ENCODE measurements around the gene PA2G4. TPM values are rescaled to one million over a fixed set of nuclear protein-coding genes. Genes with fewer than 3 reads are reported as not detected.
"Not testable (repeated sequence)": the region's sequence is repeated elsewhere in the genome, so short reads cannot be mapped to it uniquely, and the experiment has no call there.

The PA2G4 gene
- total RNA-seq, 1 experiment from 2014 or later: 349 TPM

DNA sequence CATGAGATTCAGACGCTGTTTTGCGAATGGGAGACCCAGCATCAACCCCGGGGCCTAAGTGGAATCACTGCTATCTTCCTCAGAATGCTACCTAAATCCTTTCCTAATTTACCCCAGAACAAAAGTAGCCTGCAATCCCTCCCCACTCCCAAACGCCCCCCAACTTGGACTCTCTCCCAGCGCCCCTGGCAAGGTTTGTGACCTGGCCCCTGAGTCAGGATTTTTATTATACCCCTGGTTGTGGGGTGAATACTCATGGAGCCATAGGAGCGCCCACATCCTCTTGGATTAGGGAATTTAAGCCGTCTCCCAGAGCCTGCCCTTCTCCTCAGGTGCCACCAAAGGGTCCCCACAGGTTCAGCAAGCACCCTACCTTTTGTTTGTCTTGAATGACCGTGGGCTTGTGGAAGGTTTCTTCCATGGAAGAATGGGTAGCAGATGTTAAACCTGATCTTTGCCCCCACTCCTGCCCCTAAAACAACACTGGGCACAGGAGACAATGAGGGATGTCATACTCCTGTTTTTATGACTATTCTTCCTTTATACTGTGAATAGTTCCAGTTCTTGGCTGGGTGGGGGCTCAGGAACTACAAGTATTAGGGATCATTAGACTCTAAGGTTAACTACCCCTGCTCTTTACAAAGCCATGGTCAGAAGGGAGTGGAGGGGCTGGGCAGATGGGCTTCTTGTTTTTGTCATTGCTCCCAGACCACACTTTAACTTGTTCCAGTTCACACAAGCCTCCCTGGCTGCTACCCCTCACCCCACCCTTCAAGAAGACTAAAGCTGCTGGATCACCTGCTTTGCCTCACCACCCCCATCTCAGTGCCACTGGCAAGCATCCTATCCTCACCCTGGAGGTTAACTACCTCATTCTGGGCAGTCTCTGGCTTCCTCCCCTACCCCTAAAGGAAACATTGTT is 48.7 kb downstream of the PA2G4 start:
- DNase-seq (ENCODE audit: low spot score): no peak

DNA sequence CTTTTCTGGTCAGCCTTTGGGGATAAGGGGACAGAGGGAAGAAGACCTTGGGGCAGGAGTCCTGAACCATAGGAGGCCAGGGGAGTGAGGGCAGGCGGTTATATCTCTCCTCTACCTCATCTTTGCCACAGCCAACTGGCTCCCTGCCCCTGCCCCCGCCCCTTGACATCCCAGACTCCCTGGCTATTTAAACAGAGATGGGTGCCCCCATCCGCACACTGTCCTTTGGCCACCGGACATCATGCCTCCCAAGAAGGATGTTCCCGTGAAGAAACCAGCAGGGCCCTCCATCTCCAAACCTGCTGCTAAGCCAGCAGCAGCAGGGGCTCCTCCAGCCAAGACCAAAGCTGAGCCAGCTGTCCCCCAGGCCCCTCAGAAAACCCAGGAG is 49.3 kb downstream of the PA2G4 start:
- DNase-seq (ENCODE audit: low spot score): no peak

DNA sequence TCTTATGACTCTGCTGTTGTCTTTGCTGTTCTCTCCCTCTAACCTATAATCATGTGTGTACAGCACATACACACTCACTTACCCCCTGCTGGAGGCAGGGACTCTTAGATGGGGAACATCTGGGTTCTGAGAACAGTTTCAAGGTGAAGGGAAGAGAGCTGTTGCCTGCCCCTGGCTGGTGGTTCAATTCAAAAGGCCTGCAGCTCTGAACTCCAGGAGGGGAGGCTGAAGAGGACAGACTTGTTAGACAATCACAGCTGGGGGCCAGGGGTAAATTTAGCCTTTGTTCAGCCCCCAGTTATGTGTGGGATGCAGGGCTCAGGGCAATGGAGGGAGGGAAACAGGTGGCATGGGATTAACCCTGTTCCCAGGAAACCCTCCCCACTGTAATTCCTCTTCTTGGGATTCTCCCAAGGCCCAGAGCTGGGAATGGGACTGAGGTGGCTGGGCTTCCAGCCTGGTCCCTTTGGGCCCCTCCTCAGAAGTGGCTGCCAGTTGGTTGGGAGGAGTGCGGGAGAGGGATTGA is 50.0 kb downstream of the PA2G4 start:
- no peak for DNase-seq (ENCODE audit: low spot score)

DNA sequence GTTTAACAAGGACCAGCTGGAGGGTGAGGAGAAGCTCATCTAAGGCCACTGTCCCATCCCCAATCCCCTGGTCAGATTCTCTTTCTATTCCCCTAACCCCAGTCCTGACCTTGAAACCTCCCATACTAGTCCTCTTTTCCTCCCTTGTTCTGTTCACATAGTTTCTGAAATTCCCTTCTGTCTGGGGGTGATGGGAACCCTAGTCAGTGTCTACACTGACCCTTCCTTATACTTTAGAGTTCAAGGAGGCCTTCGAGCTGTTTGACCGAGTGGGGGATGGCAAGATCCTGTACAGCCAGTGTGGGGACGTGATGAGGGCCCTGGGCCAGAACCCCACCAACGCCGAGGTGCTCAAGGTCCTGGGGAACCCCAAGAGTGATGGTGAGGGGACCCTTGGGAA is 50.5 kb downstream of the PA2G4 start:
- no peak for DNase-seq (ENCODE audit: low spot score)

DNA sequence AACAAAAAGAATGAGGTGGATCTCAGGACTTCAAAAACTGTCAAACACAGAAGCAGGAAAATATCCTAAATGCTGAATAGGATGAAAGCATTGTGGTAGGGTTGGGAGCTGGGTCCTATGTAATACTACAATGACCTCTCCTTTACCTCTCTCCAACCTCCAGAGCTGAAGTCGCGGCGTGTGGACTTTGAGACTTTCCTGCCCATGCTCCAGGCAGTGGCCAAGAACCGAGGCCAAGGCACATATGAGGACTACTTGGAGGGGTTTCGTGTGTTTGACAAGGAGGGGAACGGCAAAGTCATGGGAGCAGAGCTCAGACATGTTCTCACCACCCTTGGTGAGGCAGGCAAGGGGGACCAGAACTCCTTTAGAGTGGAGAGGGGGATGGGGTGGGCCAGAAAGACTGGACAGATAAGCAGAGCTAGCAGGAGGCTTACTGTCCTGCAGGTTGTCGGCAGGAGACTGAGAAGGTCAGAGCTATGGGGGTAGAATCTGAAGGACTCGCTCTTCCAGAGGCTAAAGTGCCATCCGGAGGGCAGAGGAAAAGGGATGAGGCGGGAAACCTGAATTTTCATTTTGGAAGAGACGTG is 51.0 kb downstream of the PA2G4 start:
- DNase-seq (ENCODE audit: low spot score): no peak

DNA sequence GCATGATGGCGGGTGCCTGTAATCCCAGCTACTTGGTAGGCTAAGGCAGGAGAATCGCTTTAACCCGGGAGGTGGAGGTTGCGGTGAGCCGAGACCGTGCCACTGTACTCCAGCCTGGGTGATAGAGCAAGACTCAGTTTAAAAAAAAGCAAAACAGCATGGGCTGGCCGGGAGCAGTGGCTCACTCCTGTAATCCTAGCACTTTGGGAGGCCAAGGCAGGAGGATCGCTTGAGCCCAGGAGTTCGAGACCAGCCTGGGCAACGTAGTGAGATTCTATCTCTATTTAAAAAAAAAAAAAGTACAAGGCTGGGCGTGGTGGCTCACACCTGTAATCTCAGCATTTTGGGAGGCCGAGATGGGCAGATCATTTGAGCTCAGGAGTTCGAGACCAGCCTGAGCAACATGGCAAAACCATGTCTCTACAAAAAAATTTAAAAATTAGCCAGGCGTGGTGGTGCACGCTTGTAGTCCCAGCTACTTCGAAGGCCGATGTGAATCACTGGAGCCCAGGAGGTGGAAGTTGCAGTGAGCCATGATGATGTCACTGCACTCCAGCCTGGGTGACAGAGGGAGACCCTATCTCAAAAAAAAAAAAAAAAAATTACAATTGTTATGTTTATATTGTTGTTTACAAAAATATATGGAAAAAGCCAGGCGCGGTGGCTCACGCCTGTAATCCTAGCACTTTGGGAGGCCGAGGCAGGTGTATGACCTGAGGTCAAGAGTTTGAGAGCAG is 52.3 kb downstream of the PA2G4 start:
- not testable (repeated sequence) for DNase-seq (ENCODE audit: low spot score)

DNA sequence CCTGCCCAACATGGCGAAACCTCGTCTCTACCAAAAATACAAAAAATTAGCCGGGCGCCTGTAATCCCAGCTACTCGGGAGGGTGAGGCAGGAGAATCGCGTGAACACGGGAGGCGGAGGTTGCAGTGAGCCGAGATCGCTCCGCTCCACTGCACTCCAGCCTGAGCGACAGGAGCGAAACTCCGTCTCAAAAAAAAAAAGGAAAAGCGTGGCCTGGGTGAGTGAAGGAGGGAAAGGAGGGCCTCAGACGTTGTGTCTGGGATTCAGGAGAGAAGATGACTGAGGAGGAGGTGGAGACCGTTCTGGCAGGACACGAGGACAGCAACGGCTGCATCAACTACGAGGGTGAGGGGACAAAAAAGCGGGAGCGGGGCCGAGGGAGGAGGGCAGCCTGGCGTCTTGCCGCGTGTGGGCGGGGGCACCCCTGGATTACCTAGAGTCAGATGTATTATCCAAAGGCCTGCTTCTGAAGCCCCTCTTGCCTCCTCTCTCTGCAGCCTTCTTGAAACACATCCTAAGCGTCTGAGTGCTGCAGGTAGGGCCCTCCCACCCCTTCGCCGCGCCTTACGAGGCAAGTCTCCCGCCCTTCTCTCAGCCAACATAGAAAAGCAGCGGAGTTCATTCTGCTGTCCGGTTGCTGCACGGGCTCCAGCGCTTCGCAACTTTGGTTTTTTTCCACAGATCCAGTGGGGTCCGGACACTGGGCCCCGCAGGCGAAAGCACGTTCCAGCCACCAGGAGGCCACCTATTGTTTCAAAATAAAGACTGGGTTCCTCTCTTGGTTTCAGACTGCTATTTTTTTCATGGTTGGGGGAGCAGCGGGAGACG is 53.1 kb downstream of the PA2G4 start:
- DNase-seq (ENCODE audit: low spot score): no peak

DNA sequence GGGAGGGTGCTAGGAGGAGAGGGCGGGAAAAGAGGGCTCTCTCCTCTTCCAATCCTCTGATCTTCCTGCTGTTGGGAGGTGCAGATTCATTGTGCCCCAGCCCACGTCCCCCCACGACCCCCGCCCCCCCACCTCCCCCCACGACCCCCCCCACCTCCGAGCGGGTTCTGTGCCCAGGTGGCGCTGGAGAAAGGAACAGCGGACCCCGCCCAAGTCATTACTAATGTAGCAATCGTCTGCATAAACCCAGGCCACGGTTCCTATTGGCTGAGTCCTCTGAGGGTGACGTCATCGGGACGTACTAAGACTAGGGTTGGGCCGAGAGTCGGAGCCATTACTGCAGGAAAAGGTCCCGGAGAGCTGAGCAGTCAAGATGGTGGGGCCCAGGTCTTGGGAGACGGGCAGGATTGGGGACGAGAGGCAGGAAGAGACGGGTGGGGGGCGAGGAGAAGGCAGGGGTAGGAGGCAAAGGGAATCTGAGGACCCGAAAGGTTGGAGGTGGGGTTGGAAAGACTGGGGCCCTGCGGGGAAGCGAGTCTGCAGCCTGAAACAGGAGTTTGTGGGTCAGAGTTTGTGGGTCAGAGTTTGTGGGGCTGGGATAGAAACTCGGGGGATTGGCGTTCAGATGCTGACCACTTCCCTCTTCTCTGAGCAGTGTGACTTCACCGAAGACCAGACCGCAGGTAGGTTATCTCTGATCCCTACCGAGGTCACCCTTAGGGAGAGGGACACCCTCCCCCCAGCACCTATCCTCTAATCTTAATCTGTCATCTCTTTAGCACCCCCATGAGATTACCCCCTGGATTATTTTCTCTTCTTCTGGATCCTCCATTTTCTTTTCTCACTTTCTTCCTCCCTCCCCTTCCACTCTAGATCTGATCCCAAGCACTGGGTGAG is 53.9 kb downstream of the PA2G4 start, which contains the start of gene MYL6:
TSS of gene MYL6 (plus strand) at position 331 of the 897 bp plus-strand sequence. CDS start at position 374, 43 bp downstream.
- DNase-seq (ENCODE audit: low spot score): peak; percentile 98

DNA sequence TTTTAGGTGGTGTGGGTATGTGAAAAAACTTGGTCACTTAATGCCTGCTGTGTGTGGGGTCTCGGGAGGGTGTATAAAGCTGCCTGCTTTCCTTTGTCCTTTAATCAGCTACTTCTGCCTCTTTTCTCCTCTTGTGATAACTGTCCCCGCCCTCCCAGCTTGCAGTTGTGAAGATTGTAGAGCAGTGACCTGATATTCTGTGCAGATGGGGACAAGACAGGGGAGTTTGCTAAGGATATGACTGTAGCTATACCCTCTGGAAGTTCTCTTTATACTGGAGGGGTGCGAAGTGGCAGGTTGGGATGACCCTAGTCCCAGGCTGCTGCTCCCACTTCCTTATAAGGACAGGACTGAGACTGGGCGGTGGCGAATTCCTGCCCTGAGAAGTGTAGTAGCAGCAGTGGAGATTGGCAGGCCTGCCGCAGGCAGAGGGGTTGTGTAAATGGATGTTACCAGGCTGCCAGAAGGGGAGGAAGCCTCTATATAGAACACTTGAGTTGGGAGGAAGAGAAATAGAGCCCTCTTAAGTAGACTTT is 54.6 kb downstream of the PA2G4 start:
- DNase-seq (ENCODE audit: low spot score): peak; percentile 76

DNA sequence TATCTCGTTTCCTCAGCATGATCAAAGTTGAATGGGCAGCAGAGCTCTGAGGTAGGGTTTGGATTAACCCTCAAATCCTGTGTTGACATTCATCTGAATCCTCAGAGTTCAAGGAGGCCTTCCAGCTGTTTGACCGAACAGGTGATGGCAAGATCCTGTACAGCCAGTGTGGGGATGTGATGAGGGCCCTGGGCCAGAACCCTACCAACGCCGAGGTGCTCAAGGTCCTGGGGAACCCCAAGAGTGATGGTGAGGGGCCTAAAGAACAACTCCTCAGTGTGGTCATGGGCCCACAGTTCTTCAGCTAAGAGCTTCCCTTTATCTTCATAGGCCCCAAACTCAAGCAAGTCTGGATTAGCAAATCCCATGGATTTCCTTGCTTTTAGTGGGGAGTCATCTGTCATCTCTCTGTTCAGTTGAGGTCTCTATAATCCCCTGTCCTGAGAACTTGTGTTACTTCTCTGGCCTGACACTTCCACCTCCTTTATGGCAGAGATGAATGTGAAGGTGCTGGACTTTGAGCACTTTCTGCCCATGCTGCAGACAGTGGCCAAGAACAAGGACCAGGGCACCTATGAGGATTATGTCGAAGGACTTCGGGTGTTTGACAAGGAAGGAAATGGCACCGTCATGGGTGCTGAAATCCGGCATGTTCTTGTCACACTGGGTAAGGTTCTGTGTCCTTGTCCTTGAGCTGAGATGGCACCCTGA is 55.3 kb downstream of the PA2G4 start:
- no peak for DNase-seq (ENCODE audit: low spot score)

DNA sequence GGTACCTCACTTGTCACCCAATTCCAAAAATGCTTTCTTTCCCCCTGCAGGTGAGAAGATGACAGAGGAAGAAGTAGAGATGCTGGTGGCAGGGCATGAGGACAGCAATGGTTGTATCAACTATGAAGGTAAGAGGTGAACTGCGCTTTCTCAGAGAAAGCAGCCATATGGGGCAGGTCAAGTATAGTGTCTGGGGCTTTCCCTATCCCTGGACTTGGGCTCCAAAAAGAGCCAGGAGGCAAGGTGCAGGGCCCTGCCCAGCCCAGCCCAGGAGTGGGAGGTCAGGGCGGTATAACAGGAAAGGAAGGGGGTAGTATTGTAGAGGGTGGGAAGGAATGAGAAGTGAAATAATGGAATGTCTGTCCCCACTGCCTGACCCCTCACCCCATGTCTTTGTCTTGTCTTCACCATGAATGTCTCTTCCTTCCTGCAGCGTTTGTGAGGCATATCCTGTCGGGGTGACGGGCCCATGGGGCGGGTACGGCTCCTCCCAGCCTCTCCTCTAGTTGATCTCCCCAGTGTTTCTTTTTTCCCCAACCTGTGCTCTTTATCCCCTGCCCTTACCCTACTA is 55.9 kb downstream of the PA2G4 start:
- peak; percentile 58 for DNase-seq (ENCODE audit: low spot score)

DNA sequence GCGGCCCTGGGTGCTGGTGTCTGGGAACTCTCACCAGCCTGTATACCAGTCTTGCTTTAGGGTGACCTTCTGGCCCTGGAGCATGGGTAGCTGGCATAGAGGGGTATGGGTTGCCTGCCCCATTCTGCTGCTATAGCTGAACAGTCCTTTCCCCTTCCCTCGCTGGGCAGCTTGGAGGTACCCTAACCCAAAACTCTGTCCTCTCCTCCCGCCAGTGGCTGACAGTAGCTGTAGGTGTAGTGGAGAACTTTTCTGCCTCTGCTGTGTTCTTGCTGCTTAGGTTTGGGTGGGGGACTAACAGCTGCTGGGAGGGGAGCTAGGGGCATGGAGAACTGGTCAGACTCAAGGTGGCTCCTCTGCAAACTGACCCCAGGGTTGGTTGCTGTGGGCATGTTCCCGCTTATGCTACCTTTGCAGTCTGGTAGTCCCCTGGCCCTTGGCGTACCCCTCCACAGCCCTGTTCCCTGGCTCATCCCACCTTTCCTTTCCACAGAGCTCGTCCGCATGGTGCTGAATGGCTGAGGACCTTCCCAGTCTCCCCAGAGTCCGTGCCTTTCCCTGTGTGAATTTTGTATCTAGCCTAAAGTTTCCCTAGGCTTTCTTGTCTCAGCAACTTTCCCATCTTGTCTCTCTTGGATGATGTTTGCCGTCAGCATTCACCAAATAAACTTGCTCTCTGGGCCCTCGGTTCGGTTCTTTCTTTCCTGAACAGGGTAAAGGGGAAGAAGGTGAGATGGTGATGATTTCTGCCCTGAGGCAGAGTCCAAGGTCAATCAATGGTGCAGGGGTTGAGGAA is 56.7 kb downstream of the PA2G4 start:
- DNase-seq (ENCODE audit: low spot score): no peak

DNA sequence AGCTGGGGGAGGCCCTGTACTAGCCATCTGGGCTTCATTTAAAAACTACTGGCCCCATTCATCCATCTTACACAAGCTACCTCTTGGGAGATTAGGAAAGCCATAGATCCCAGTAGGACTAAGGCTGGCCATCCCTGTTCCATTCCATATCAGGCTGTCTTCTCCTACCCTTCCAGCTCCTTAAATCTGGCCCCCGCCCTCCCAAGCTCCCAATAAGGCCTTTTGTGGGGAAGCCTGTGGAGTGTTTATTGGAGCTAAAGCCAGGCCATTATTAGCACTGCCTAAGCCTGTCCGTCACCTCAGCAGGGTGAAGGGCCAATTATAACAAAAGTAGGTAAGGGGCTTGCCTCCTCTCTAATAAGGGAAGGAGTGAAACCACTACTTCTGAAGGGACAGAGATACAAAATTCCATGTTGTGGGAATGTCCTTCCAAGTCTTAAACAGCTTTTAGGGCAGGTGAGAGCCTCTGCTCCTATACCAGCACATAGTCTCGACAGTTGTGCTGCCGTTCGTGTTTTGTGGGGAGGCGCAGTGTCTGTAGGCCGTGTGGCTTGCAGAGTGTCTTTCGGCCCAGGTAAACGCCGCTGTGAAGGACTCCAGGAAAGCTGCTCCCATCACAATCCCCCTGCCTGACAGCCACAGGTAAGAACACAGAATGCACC is 57.5 kb downstream of the PA2G4 start:
- no peak for DNase-seq (ENCODE audit: low spot score)

DNA sequence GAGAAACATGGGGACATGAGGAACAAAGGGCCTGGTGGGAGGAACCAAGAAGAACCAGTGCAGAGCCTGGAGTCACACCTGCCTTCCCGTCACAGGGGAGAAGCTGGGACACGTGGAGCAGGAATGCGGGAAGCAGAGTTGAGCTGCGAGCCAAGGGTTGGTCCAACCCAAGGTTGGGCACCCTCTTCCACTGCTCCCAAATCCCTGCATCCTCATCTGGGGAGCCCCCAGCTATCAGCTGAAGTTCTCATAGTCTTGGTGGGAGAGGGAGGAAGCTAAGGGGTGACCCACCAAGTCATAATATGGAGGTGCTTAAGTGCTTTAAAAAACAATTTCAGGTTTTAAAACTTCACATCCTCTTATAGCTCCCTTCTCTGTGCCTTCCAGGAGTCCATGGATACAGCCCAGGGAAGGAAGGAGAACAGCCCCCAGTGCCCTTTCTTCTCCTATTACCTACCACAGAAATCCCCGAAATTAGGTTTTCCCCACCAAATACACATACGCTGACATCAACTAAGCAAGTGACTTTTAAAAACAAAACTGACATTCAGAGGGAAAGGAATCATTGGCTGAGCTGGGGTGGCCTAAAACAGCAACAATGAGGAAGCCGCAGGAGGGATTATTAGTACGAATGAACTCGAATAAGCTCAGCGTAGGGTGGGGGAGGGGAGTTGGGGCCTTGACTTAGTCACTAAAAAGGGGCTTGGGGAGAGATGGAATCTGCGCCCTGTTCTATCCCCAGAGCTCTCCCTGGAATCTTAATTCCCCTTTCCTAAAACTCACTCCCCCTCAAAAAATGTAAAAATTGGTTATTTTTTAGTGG is 58.3 kb downstream of the PA2G4 start:
- DNase-seq (ENCODE audit: low spot score): no peak

All from A172 (cell line).